ENCODE data around the gene COL4A1. TPM values are rescaled to one million over a fixed set of nuclear protein-coding genes. Genes with fewer than 3 reads are reported as not detected.

The COL4A1 gene
- total RNA-seq, 1 experiment from 2014 or later, result 4.8 TPM

DNA sequence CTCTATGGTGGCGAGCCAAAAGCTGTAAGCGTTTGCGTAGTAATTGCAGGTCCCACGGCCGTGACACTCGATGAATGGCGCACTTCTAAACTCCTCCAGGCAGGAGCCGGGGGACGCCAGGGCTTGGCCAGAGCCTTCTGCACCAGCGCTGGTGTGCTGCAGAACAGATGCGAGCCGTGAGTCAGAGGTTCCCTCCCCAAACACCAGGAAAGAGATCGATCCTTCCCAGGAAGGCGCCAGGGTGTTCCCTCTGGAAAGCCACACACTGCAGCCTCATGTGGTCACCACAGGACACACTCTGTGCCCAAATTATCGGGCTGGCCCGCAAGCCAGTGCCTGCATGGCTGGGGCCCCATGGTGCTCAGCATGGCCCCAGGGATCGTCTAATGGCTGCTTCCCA lies 154.6 kb downstream of the COL4A1 start:
- no peaks in the 10 kb centered on the region for H3K9me3 Mint-ChIP-seq (ENCODE audit: unreplicated experiment)
- H3K9me3 ChIP-seq, result no peaks in the 10 kb centered on the region
- ChIA-PET POLR2A (no interaction called here), CTCF (interaction anchor here (0.7 kb wide), 1 partner anchor 373 kb away, joined by 3 read pairs; no protein-coding TSS in a partner anchor)
- intact Hi-C loops (cut with micrococcal nuclease; ENCODE audit: unreplicated experiment), result no loop called here
- BruUV-seq (replicated peaks), result no TSS peak
- DNase-seq, result no peak
- no peak overlapping the region for H3K4me3 Mint-ChIP-seq (ENCODE audit: unreplicated experiment)
- peaks cover 11% of the 10 kb centered on the region for H3K4me1 Mint-ChIP-seq (ENCODE audit: low read depth, unreplicated experiment)
- no peaks in the 10 kb centered on the region for H3K27me3 ChIP-seq (replicated peaks; ENCODE audit: control insufficient read depth, insufficient read depth, low read length)
- H3K4me1 ChIP-seq, result no peaks in the 10 kb centered on the region
- H3K36me3 ChIP-seq (ENCODE audit: control insufficient read depth, insufficient read depth, low read length), result no peaks in the 10 kb centered on the region
- H3K4me3 ChIP-seq (ENCODE audit: low read depth, low read length), result no peak overlapping the region
- H3K36me3 Mint-ChIP-seq (ENCODE audit: insufficient read depth, unreplicated experiment), result peaks cover 6% of the 10 kb centered on the region
- no peaks in the 10 kb centered on the region for H3K27me3 Mint-ChIP-seq (ENCODE audit: insufficient read depth, unreplicated experiment)
- H3K27ac Mint-ChIP-seq (ENCODE audit: unreplicated experiment), result no peak overlapping the region
- TF ChIP-seq, protein P1, sequence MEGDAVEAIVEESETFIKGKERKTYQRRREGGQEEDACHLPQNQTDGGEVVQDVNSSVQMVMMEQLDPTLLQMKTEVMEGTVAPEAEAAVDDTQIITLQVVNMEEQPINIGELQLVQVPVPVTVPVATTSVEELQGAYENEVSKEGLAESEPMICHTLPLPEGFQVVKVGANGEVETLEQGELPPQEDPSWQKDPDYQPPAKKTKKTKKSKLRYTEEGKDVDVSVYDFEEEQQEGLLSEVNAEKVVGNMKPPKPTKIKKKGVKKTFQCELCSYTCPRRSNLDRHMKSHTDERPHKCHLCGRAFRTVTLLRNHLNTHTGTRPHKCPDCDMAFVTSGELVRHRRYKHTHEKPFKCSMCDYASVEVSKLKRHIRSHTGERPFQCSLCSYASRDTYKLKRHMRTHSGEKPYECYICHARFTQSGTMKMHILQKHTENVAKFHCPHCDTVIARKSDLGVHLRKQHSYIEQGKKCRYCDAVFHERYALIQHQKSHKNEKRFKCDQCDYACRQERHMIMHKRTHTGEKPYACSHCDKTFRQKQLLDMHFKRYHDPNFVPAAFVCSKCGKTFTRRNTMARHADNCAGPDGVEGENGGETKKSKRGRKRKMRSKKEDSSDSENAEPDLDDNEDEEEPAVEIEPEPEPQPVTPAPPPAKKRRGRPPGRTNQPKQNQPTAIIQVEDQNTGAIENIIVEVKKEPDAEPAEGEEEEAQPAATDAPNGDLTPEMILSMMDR (IDR thresholded peaks at IDR 0.05; ENCODE audit: insufficient read depth in 1 of 2, low read depth in 1 of 2, low read length in 1 of 2, severe bottlenecking in 1 of 2, unreplicated experiment in 1 of 2), result no peak

DNA sequence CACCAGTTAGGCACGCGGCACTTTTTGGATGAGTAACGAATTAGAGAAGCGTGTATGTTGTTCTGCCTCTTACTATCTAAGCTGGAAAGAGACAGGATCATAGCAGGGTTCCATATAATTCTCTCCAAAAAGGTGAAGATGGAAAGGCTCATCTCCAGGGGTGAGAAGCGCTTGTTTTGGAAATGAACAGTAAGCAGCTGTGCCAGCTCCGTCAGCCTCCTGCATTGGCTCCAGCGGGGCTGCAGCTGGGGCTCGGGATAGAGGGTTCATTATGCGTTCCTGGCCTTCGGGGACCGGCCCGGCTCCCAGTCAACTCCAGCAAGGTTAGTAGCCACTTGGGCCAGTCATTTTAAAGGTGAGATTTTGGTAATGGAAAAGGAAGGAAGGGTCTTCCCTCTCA lies 155.5 kb downstream of the COL4A1 start:
- TF ChIP-seq, protein P1 (IDR thresholded peaks at IDR 0.05; ENCODE audit: insufficient read depth in 1 of 2, low read depth in 1 of 2, low read length in 1 of 2, severe bottlenecking in 1 of 2, unreplicated experiment in 1 of 2), result no peak
- Histone ChIP-seq H3K4me3 (ENCODE audit: low read depth, low read length) (no peak overlapping the region), H3K4me1 (no peaks in the 10 kb centered on the region), H3K9me3 (no peaks in the 10 kb centered on the region), H3K27me3 (replicated peaks; ENCODE audit: control insufficient read depth, insufficient read depth, low read length) (no peaks in the 10 kb centered on the region), H3K36me3 (ENCODE audit: control insufficient read depth, insufficient read depth, low read length) (no peaks in the 10 kb centered on the region)
- ChIA-PET POLR2A (no interaction called here), CTCF (no interaction called here)
- Mint-ChIP-seq H3K27me3 (ENCODE audit: insufficient read depth, unreplicated experiment) (no peaks in the 10 kb centered on the region), H3K36me3 (ENCODE audit: insufficient read depth, unreplicated experiment) (peaks cover 6% of the 10 kb centered on the region), H3K9me3 (ENCODE audit: unreplicated experiment) (no peaks in the 10 kb centered on the region), H3K4me3 (ENCODE audit: unreplicated experiment) (no peak overlapping the region), H3K4me1 (ENCODE audit: low read depth, unreplicated experiment) (peaks cover 7% of the 10 kb centered on the region), H3K27ac (ENCODE audit: unreplicated experiment) (no peak overlapping the region)
- BruUV-seq (replicated peaks), result no TSS peak
- DNase-seq, result no peak
- intact Hi-C loops (cut with micrococcal nuclease; ENCODE audit: unreplicated experiment), result no loop called here

DNA sequence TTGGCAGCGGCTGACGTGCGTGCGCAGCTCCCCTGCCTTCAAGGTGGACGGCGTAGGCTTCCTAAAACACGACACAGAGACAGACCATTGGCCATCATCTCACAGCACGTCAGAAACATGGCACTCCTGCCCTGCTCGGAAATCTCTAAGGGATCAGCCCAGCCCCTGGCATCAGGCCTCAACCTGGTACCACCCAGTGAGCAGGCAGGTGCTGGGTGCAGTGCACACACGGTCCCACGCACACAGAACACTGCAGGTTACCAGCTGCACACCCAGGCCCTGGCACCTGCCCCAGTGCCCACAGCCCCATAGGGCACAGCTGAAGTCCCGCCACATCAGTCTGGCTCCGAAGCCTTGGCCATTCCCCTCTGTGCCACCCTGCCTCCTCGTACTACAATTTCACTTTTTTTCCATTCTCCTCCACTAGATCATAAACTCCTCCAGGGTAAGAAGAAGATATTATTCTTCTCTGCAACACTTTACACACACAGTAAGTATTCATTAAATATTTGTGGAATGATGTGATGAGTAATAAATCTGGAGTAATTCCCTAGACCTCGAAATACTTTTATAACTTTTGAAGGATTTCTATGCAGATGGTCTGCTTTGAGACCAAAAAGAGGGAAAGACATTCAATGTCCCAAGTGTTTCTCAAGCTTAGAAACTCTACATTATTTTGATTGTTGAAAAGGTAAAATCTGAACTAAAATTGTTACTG lies 156.4 kb downstream of the COL4A1 start:
- no peaks in the 10 kb centered on the region for H3K36me3 ChIP-seq (ENCODE audit: control insufficient read depth, insufficient read depth, low read length)
- H3K27me3 Mint-ChIP-seq (ENCODE audit: insufficient read depth, unreplicated experiment), result no peaks in the 10 kb centered on the region
- H3K27me3 ChIP-seq (replicated peaks; ENCODE audit: control insufficient read depth, insufficient read depth, low read length), result no peaks in the 10 kb centered on the region
- intact Hi-C loops (cut with micrococcal nuclease; ENCODE audit: unreplicated experiment), result no loop called here
- H3K4me1 Mint-ChIP-seq (ENCODE audit: low read depth, unreplicated experiment), result no peaks in the 10 kb centered on the region
- H3K4me1 ChIP-seq, result no peaks in the 10 kb centered on the region
- TF ChIP-seq, protein P1 (IDR thresholded peaks at IDR 0.05; ENCODE audit: insufficient read depth in 1 of 2, low read depth in 1 of 2, low read length in 1 of 2, severe bottlenecking in 1 of 2, unreplicated experiment in 1 of 2), result no peak
- no TSS peak for BruUV-seq (replicated peaks)
- no peaks in the 10 kb centered on the region for H3K9me3 Mint-ChIP-seq (ENCODE audit: unreplicated experiment)
- no peak overlapping the region for H3K27ac Mint-ChIP-seq (ENCODE audit: unreplicated experiment)
- no peaks in the 10 kb centered on the region for H3K9me3 ChIP-seq
- H3K4me3 Mint-ChIP-seq (ENCODE audit: unreplicated experiment), result no peak overlapping the region
- ChIA-PET CTCF (no interaction called here), POLR2A (no interaction called here)
- H3K36me3 Mint-ChIP-seq (ENCODE audit: insufficient read depth, unreplicated experiment), result peaks cover 6% of the 10 kb centered on the region
- H3K4me3 ChIP-seq (ENCODE audit: low read depth, low read length), result no peak overlapping the region
- no peak for DNase-seq
